ACC112 (cell line): ENCODE measurements around the gene ARID1B.

Experiments
- H2AFZ ChIP-seq: fragments of 200-600 bp; sonication (generic); one replicate; pipeline ENCODE4 v1.6.0; 2017; ENCODE audit warnings: antibody characterized with exemption, low read length; ENCODE audit not compliant: unreplicated experiment
- H3K27ac ChIP-seq: fragments of 200-600 bp; sonication (generic); 2 replicates; pipeline ENCODE4 v1.5.1; 2014; ENCODE audit warnings: low read depth, mild to moderate bottlenecking, antibody characterized with exemption, low read length, moderate library complexity
- H3K27me3 ChIP-seq: fragments of 200-600 bp; sonication (generic); 2 replicates; pipeline ENCODE4 v1.6.1; 2014; ENCODE audit warnings: mild to moderate bottlenecking, antibody characterized with exemption, low read length, moderate library complexity, mixed read lengths; ENCODE audit not compliant: insufficient read depth
- H3K36me3 ChIP-seq: fragments of 200-600 bp; sonication (generic); 2 replicates; pipeline ENCODE4 v1.6.1; 2016; ENCODE audit warnings: mild to moderate bottlenecking, antibody characterized with exemption, low read length, moderate library complexity, mixed read lengths; ENCODE audit not compliant: insufficient read depth
- H3K4me1 ChIP-seq: fragments of 200-600 bp; sonication (generic); one replicate; pipeline ENCODE4 v1.6.1; 2016; ENCODE audit warnings: low read length, mixed read lengths; ENCODE audit not compliant: insufficient read depth, unreplicated experiment, control insufficient read depth
- H3K4me3 ChIP-seq: fragments of 200-600 bp; sonication (generic); 2 replicates; pipeline ENCODE4 v1.5.1; 2014; ENCODE audit warnings: mild to moderate bottlenecking, low read depth, low read length
- H3K79me2 ChIP-seq: fragments of 200-600 bp; sonication (generic); one replicate; pipeline ENCODE4 v1.6.0; 2016; ENCODE audit warnings: low read length; ENCODE audit not compliant: control insufficient read depth, unreplicated experiment, insufficient read depth

Gene ARID1B

GRCh38 chr6:156989159-156989806 lies 212.1 kb downstream of the ARID1B start:
- no peak overlapping the region for H3K4me3 ChIP-seq
- no peaks in the 10 kb centered on the region for H3K36me3 ChIP-seq
- H3K79me2 ChIP-seq: peaks cover 49% of the 10 kb centered on the region
- H2AFZ ChIP-seq: no peak overlapping the region
- no peak overlapping the region for H3K27ac ChIP-seq
- no peaks in the 10 kb centered on the region for H3K27me3 ChIP-seq
- peaks cover 24% of the 10 kb centered on the region for H3K4me1 ChIP-seq

GRCh38 chr6:156992020-156992804 lies 215.0 kb downstream of the ARID1B start:
- Histone ChIP-seq H2AFZ (peak overlapping the region; percentile 5), H3K4me1 (peaks cover 23% of the 10 kb centered on the region), H3K79me2 (peaks cover 61% of the 10 kb centered on the region), H3K4me3 (peak overlapping the region; percentile 57), H3K36me3 (no peaks in the 10 kb centered on the region), H3K27ac (no peak overlapping the region), H3K27me3 (no peaks in the 10 kb centered on the region)

GRCh38 chr6:156993713-156994112 lies 216.5 kb downstream of the ARID1B start:
- Histone ChIP-seq H2AFZ (no peak overlapping the region), H3K79me2 (peaks cover 53% of the 10 kb centered on the region), H3K4me3 (no peak overlapping the region), H3K27ac (no peak overlapping the region), H3K36me3 (no peaks in the 10 kb centered on the region), H3K4me1 (peaks cover 11% of the 10 kb centered on the region), H3K27me3 (no peaks in the 10 kb centered on the region)

- H3K27me3 ChIP-seq: no peaks in the 10 kb centered on the region
- H2AFZ ChIP-seq: no peak overlapping the region
- peaks cover 11% of the 10 kb centered on the region for H3K4me1 ChIP-seq
- peaks cover 45% of the 10 kb centered on the region for H3K79me2 ChIP-seq
- no peak overlapping the region for H3K4me3 ChIP-seq
- no peaks in the 10 kb centered on the region for H3K36me3 ChIP-seq
- H3K27ac ChIP-seq: no peak overlapping the region
These were observed 217.3 kb downstream of the ARID1B start for GRCh38 chr6:156994215-156995076.

- Histone ChIP-seq H3K36me3 (no peaks in the 10 kb centered on the region), H2AFZ (no peak overlapping the region), H3K27me3 (no peaks in the 10 kb centered on the region), H3K79me2 (peaks cover 49% of the 10 kb centered on the region), H3K27ac (no peak overlapping the region), H3K4me1 (peaks cover 11% of the 10 kb centered on the region), H3K4me3 (no peak overlapping the region)
These were observed 218.3 kb downstream of the ARID1B start for GRCh38 chr6:156995502-156995901.

GRCh38 chr6:156996265-156996664 lies 219.1 kb downstream of the ARID1B start:
- peaks cover 46% of the 10 kb centered on the region for H3K79me2 ChIP-seq
- no peak overlapping the region for H3K4me3 ChIP-seq

DNA sequence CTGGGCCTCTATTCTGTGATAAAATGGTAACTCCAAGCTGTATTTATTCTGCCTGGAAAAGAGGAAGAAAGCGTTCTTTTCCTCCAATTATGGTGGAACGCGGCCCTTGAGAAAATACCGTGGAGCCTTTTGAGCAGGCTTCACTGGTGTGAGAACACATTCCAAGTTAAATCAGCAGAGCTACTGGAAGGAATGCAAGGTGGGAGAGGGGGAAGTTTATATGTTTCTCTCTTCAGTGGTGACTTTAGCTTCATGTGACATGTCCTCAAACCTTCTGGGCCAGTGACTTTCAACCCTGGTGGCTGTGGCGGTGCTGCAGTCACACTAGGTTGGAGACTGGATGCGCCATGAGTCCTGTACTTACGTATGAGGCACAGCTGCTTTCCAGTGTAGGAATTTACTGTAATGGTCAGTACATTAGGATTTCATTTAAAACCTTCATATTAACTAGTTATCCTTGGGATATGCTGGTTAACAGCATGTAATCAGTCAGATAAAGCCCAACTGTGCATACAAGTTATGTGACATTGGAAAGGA lies 221.7 kb downstream of the ARID1B start:
- Histone ChIP-seq H3K27me3 (no peaks in the 10 kb centered on the region), H3K4me3 (no peak overlapping the region), H3K36me3 (no peaks in the 10 kb centered on the region), H2AFZ (no peak overlapping the region), H3K79me2 (peaks cover 43% of the 10 kb centered on the region), H3K27ac (no peak overlapping the region), H3K4me1 (no peaks in the 10 kb centered on the region)

More at GRCh38 chr6:156996265-156996664, 219.1 kb downstream of the ARID1B start:
- Histone ChIP-seq H3K36me3 (no peaks in the 10 kb centered on the region), H2AFZ (no peak overlapping the region), H3K27ac (no peak overlapping the region), H3K27me3 (no peaks in the 10 kb centered on the region), H3K4me1 (peaks cover 11% of the 10 kb centered on the region)

DNA sequence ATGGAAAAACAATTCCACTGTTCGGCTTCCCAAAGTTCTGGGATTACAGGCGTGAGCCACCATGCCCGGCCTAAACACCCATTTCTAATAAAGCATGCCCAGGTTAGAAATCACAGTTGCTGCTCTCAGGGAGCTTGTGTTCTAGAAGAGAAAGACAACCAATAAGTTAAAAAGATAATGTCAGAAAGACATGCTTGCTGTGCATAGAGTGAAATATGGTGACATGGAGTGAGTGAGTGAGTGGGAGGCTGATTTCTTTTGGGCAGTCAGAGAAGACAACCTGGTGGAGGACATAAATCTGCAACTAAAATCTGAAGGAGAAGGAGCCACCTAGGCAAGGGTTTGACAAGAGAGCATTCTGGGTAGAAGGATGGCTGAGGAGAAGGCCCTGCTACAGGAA lies 222.6 kb downstream of the ARID1B start:
- Histone ChIP-seq H3K27ac (no peak overlapping the region), H3K79me2 (peaks cover 39% of the 10 kb centered on the region), H3K27me3 (no peaks in the 10 kb centered on the region), H3K4me1 (no peaks in the 10 kb centered on the region), H3K36me3 (no peaks in the 10 kb centered on the region), H2AFZ (no peak overlapping the region), H3K4me3 (no peak overlapping the region)

DNA sequence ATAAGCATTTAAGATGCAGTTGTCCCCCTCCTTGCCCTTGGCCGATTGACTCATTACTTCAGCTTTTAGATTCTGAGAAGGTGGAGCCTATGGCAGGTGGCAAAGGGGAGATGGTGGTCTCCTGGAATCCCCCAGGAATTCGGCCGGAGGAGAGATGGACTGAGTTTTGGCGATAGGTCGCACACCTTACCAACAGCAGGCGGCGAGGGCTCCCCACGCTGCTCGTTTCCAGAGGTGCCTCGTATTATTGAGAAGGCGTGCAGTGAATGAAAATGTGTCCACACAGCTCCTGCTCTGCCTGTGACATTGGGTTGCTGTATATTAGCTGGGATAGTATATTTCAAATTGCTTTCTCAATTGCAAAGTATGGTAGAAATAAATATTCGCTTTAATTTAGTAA lies 224.5 kb downstream of the ARID1B start:
- no peaks in the 10 kb centered on the region for H3K27me3 ChIP-seq
- no peaks in the 10 kb centered on the region for H3K36me3 ChIP-seq
- H3K4me3 ChIP-seq: no peak overlapping the region
- peaks cover 35% of the 10 kb centered on the region for H3K79me2 ChIP-seq
- no peak overlapping the region for H2AFZ ChIP-seq
- H3K4me1 ChIP-seq: no peaks in the 10 kb centered on the region
- H3K27ac ChIP-seq: no peak overlapping the region

- no peak overlapping the region for H3K27ac ChIP-seq
- no peak overlapping the region for H2AFZ ChIP-seq
- no peaks in the 10 kb centered on the region for H3K4me1 ChIP-seq
- no peak overlapping the region for H3K4me3 ChIP-seq
- peaks cover 33% of the 10 kb centered on the region for H3K79me2 ChIP-seq
- H3K27me3 ChIP-seq: no peaks in the 10 kb centered on the region
- H3K36me3 ChIP-seq: no peaks in the 10 kb centered on the region
These were observed 225.6 kb downstream of the ARID1B start for GRCh38 chr6:157002774-157003173.
